Progenitor cell of endocrine pancreas (in vitro differentiated cells): ENCODE measurements around the gene INO80B. TPM values are rescaled to one million over a fixed set of nuclear protein-coding genes. Genes with fewer than 3 reads are reported as not detected.
A peak's percentile ranks its signal among the peaks of the same experiment; 100 is the strongest.

Source experiments
- DNase-seq: peaks from one replicate; pipeline ENCODE4 v3.0.0; 2021; ENCODE audit warnings: low spot score; ENCODE audit not compliant: unreplicated experiment
- H3K27ac Mint-ChIP-seq: 2 replicates; pipeline ENCODE4 v1.8.0; 2021; ENCODE audit warnings: mild to moderate bottlenecking, moderate library complexity, mixed read lengths
- H3K27me3 Mint-ChIP-seq: 2 replicates; pipeline ENCODE4 v1.8.0; 2021; ENCODE audit warnings: mixed read lengths
- H3K36me3 Mint-ChIP-seq: 2 replicates; pipeline ENCODE4 v1.8.0; 2022; ENCODE audit warnings: mixed read lengths; ENCODE audit not compliant: insufficient read depth
- H3K4me1 Mint-ChIP-seq: 2 replicates; pipeline ENCODE4 v1.8.0; 2021; ENCODE audit warnings: low read depth, mixed read lengths
- H3K4me3 Mint-ChIP-seq: 2 replicates; pipeline ENCODE4 v1.8.0; 2021; ENCODE audit warnings: low read depth, mild to moderate bottlenecking, moderate library complexity, mixed read lengths
- H3K9me3 Mint-ChIP-seq: 2 replicates; pipeline ENCODE4 v1.8.0; 2021; ENCODE audit warnings: low read depth, mixed read lengths
- CTCF ChIP-seq: fragments of 200-600 bp; sonication (generic); IDR thresholded peaks from one replicate; pipeline ENCODE4 v1.5.0; 2021; ENCODE audit warnings: antibody characterized with exemption, mild to moderate bottlenecking; ENCODE audit not compliant: unreplicated experiment
- total RNA-seq: library from RNA; stranded (reverse); gene quantifications from 2 replicates; pipeline ENCODE4 v1.2.1, GENCODE V29; 2021

Gene INO80B
- total RNA-seq, 1 donor from 2014 or later = 46.8 TPM

GRCh38 chr2:74427551-74427950 is 27.3 kb upstream of the INO80B start:
- no peak for TF ChIP-seq CTCF
- Mint-ChIP-seq H3K4me1 (no peaks in the 10 kb centered on the region), H3K9me3 (no peaks in the 10 kb centered on the region), H3K4me3 (no peak overlapping the region), H3K27ac (peak overlapping the region; percentile 23), H3K27me3 (peaks cover 4% of the 10 kb centered on the region), H3K36me3 (peaks cover 21% of the 10 kb centered on the region)
- no peak for DNase-seq

GRCh38 chr2:74428675-74429074 is 26.2 kb upstream of the INO80B start:
- no peak for TF ChIP-seq CTCF
- no peak overlapping the region for H3K4me3 Mint-ChIP-seq
- H3K27ac Mint-ChIP-seq = no peak overlapping the region
- no peaks in the 10 kb centered on the region for H3K4me1 Mint-ChIP-seq
- H3K36me3 Mint-ChIP-seq = peaks cover 21% of the 10 kb centered on the region
- DNase-seq = no peak
- H3K9me3 Mint-ChIP-seq = no peaks in the 10 kb centered on the region
- H3K27me3 Mint-ChIP-seq = no peaks in the 10 kb centered on the region

- Mint-ChIP-seq H3K27ac (no peak overlapping the region), H3K27me3 (no peaks in the 10 kb centered on the region), H3K36me3 (peaks cover 21% of the 10 kb centered on the region), H3K9me3 (no peaks in the 10 kb centered on the region), H3K4me3 (no peak overlapping the region), H3K4me1 (no peaks in the 10 kb centered on the region)
- DNase-seq = no peak
- no peak for TF ChIP-seq CTCF
These were observed 25.1 kb upstream of the INO80B start for GRCh38 chr2:74429487-74430451.

GRCh38 chr2:74430502-74430901 is 24.4 kb upstream of the INO80B start:
- peaks cover 21% of the 10 kb centered on the region for H3K36me3 Mint-ChIP-seq
- H3K27ac Mint-ChIP-seq = no peak overlapping the region
- no peak for TF ChIP-seq CTCF
- H3K4me1 Mint-ChIP-seq = no peaks in the 10 kb centered on the region
- no peak overlapping the region for H3K4me3 Mint-ChIP-seq
- DNase-seq = no peak
- H3K9me3 Mint-ChIP-seq = no peaks in the 10 kb centered on the region
- no peaks in the 10 kb centered on the region for H3K27me3 Mint-ChIP-seq

GRCh38 chr2:74436111-74436805 is 18.6 kb upstream of the INO80B start:
- Mint-ChIP-seq H3K36me3 (peaks cover 9% of the 10 kb centered on the region), H3K27ac (no peak overlapping the region), H3K4me1 (peaks cover 22% of the 10 kb centered on the region), H3K4me3 (no peak overlapping the region), H3K9me3 (no peaks in the 10 kb centered on the region), H3K27me3 (no peaks in the 10 kb centered on the region)
- DNase-seq = no peak
- no peak for TF ChIP-seq CTCF
